ENCODE data around the gene LARGE1.

LARGE1 gene

GRCh38 chr22:33867971-33868370 lies 52.3 kb downstream of the LARGE1 start:
- H3K27me3 ChIP-seq (ENCODE audit: insufficient read depth, poor library complexity, severe bottlenecking), result no peaks in the 10 kb centered on the region
- DNase-seq (ENCODE audit: low read depth in 1 of 2, low spot score in 1 of 2), result no peak
- TF ChIP-seq, protein P1, sequence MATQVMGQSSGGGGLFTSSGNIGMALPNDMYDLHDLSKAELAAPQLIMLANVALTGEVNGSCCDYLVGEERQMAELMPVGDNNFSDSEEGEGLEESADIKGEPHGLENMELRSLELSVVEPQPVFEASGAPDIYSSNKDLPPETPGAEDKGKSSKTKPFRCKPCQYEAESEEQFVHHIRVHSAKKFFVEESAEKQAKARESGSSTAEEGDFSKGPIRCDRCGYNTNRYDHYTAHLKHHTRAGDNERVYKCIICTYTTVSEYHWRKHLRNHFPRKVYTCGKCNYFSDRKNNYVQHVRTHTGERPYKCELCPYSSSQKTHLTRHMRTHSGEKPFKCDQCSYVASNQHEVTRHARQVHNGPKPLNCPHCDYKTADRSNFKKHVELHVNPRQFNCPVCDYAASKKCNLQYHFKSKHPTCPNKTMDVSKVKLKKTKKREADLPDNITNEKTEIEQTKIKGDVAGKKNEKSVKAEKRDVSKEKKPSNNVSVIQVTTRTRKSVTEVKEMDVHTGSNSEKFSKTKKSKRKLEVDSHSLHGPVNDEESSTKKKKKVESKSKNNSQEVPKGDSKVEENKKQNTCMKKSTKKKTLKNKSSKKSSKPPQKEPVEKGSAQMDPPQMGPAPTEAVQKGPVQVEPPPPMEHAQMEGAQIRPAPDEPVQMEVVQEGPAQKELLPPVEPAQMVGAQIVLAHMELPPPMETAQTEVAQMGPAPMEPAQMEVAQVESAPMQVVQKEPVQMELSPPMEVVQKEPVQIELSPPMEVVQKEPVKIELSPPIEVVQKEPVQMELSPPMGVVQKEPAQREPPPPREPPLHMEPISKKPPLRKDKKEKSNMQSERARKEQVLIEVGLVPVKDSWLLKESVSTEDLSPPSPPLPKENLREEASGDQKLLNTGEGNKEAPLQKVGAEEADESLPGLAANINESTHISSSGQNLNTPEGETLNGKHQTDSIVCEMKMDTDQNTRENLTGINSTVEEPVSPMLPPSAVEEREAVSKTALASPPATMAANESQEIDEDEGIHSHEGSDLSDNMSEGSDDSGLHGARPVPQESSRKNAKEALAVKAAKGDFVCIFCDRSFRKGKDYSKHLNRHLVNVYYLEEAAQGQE (IDR thresholded peaks at IDR 0.05; ENCODE audit: insufficient replicate concordance, low read depth), result no peak
- TF ChIP-seq SPI1 (IDR thresholded peaks at IDR 0.05; ENCODE audit: borderline replicate concordance, low read depth) (no peak), GABPA (IDR thresholded peaks at IDR 0.05; ENCODE audit: low read depth) (no peak), POLR2AphosphoS5 (IDR thresholded peaks at IDR 0.05; ENCODE audit: low read depth) (no peak)
- TF ChIP-seq, protein P2, sequence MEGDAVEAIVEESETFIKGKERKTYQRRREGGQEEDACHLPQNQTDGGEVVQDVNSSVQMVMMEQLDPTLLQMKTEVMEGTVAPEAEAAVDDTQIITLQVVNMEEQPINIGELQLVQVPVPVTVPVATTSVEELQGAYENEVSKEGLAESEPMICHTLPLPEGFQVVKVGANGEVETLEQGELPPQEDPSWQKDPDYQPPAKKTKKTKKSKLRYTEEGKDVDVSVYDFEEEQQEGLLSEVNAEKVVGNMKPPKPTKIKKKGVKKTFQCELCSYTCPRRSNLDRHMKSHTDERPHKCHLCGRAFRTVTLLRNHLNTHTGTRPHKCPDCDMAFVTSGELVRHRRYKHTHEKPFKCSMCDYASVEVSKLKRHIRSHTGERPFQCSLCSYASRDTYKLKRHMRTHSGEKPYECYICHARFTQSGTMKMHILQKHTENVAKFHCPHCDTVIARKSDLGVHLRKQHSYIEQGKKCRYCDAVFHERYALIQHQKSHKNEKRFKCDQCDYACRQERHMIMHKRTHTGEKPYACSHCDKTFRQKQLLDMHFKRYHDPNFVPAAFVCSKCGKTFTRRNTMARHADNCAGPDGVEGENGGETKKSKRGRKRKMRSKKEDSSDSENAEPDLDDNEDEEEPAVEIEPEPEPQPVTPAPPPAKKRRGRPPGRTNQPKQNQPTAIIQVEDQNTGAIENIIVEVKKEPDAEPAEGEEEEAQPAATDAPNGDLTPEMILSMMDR (IDR thresholded peaks at IDR 0.05; ENCODE audit: insufficient read depth, low read length), result no peak
- no peak overlapping the region for H3K27ac ChIP-seq (replicated peaks)
- no peak overlapping the region for H3K4me3 ChIP-seq (replicated peaks; ENCODE audit: insufficient read depth, low read length)

- Histone ChIP-seq H3K27me3 (ENCODE audit: insufficient read depth, poor library complexity, severe bottlenecking) (no peaks in the 10 kb centered on the region), H3K4me3 (replicated peaks; ENCODE audit: insufficient read depth, low read length) (no peak overlapping the region), H3K27ac (replicated peaks) (no peak overlapping the region)
- DNase-seq (ENCODE audit: low read depth in 1 of 2, low spot score in 1 of 2), result no peak
- TF ChIP-seq, protein P2 (IDR thresholded peaks at IDR 0.05; ENCODE audit: insufficient read depth, low read length), result no peak
- TF ChIP-seq SPI1 (IDR thresholded peaks at IDR 0.05; ENCODE audit: borderline replicate concordance, low read depth) (no peak), GABPA (IDR thresholded peaks at IDR 0.05; ENCODE audit: low read depth) (no peak)
Measured at GRCh38 chr22:33867118-33867866, 53.0 kb downstream of the LARGE1 start.

GRCh38 chr22:33866511-33866910 lies 53.8 kb downstream of the LARGE1 start:
- Histone ChIP-seq H3K4me3 (replicated peaks; ENCODE audit: insufficient read depth, low read length) (no peak overlapping the region), H3K27me3 (ENCODE audit: insufficient read depth, poor library complexity, severe bottlenecking) (no peaks in the 10 kb centered on the region), H3K27ac (replicated peaks) (no peak overlapping the region)
- TF ChIP-seq, protein P2 (IDR thresholded peaks at IDR 0.05; ENCODE audit: insufficient read depth, low read length), result no peak
- no peak for DNase-seq (ENCODE audit: low read depth in 1 of 2, low spot score in 1 of 2)

DNA sequence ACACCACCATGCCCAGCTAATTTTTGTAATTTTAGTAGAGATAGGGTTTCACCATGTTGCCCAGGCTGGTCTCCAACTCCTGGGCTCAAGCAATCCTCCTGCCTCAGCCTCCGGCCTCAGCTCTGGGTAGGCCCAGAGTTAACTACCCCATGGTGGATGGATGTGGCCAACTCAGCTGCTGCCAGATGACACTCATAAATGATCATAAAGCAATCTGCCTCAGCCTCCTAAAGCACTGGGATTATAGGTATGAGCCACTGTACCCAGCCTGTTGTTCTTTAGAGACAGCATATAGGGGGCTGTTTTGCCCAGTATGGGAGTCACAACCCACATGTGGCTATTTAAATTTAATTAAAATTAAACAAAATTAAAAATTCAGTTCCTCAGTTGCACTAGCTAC lies 54.3 kb downstream of the LARGE1 start:
- Histone ChIP-seq H3K4me3 (replicated peaks; ENCODE audit: insufficient read depth, low read length) (no peak overlapping the region), H3K27me3 (ENCODE audit: insufficient read depth, poor library complexity, severe bottlenecking) (no peaks in the 10 kb centered on the region), H3K27ac (replicated peaks) (no peak overlapping the region)
- TF ChIP-seq GABPA (IDR thresholded peaks at IDR 0.05; ENCODE audit: low read depth) (no peak), SPI1 (IDR thresholded peaks at IDR 0.05; ENCODE audit: borderline replicate concordance, low read depth) (no peak), POLR2AphosphoS5 (IDR thresholded peaks at IDR 0.05; ENCODE audit: low read depth) (no peak)
- TF ChIP-seq, protein P2 (IDR thresholded peaks at IDR 0.05; ENCODE audit: insufficient read depth, low read length), result no peak
- TF ChIP-seq, protein P1 (IDR thresholded peaks at IDR 0.05; ENCODE audit: insufficient replicate concordance, low read depth), result no peak
- no peak for DNase-seq (ENCODE audit: low read depth in 1 of 2, low spot score in 1 of 2)
